Transverse colon (tissue), 4 donors: ENCODE measurements around the gene QDPR.

ENCODE experiments used
- CTCF ChIP-seq, 5 experiments: fragments of 200-600 bp in 3 of 5; fragments of 450-650 bp in 2 of 5; sonication (generic) in 3 of 5; IDR thresholded peaks; 1 replicate in 2 of 5; 2 replicates in 3 of 5; pipeline ENCODE4 v1.5.1; 2016 to 2017; ENCODE audit warnings: antibody characterized with exemption in 5 of 5, inconsistent platforms in 3 of 5, mild to moderate bottlenecking in 2 of 5, moderate library complexity in 1 of 5
- EP300 ChIP-seq: sonication (generic); formaldehyde crosslinking; IDR thresholded peaks from one replicate; pipeline ENCODE4 v1.6.1; 2017; ENCODE audit warnings: antibody characterized with exemption, low read depth
- POLR2A ChIP-seq: fragments of 450-650 bp; IDR thresholded peaks from one replicate; pipeline ENCODE4 v1.6.1; 2016; ENCODE audit warnings: antibody characterized with exemption, mild to moderate bottlenecking, moderate library complexity
- POLR2AphosphoS5 ChIP-seq, 3 donors: sonication (generic); formaldehyde crosslinking; IDR thresholded peaks; one replicate each; pipeline ENCODE4 v1.6.1; 2016; ENCODE audit warnings: antibody characterized with exemption in 3 of 3

GRCh38 chr4:17523662-17524061, 11.8 kb upstream of the QDPR start:
- TF ChIP-seq CTCF (IDR thresholded peaks at IDR 0.05) (no peak), EP300 (no peak), POLR2A (no peak), POLR2AphosphoS5 (IDR thresholded peaks at IDR 0.05) (no peak)
